ENCODE measurements around the gene ZFP36.

GRCh38 chr19:39446365-39447084, 39.9 kb downstream of the ZFP36 start:
- no peak for TF ChIP-seq IRF2 (CRISPR knock-in tag; IDR thresholded peaks at IDR 0.05; ENCODE audit: borderline replicate concordance, low read depth)
- no peak for TF ChIP-seq JUN (CRISPR knock-in tag; IDR thresholded peaks at IDR 0.05)
- TF ChIP-seq KAT7 (CRISPR knock-in tag; IDR thresholded peaks at IDR 0.05; ENCODE audit: borderline replicate concordance): no peak
- TF ChIP-seq MLX (CRISPR knock-in tag; IDR thresholded peaks at IDR 0.05): no peak
- no peak for TF ChIP-seq CTCF (IDR thresholded peaks at IDR 0.05)
- TF ChIP-seq, protein P1, sequence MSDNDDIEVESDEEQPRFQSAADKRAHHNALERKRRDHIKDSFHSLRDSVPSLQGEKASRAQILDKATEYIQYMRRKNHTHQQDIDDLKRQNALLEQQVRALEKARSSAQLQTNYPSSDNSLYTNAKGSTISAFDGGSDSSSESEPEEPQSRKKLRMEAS (CRISPR knock-in tag; IDR thresholded peaks at IDR 0.05): no peak
